Measurements from ENCODE around the gene BIRC3.
"Not testable (repeated sequence)": the region's sequence is repeated elsewhere in the genome, so short reads cannot be mapped to it uniquely, and the experiment has no call there.

The BIRC3 gene

DNA sequence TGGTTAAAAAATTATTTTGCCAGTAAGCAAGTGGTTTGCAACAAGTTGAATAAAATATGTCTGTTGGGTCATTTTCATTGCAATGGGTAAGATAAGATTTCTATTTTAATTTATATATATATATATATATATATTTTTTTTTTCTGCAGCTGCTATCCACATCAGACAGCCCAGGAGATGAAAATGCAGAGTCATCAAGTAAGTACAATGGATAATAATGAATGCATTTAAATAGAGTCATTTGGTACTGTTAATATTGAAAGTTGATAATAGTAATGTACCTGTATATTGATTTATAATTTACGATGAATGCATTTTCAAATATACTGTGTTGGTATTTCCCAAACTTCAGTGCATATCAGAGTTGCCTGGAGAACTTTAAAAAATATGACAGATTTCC is 11.5 kb downstream of the BIRC3 start:
- DNase-seq, result no peak

DNA sequence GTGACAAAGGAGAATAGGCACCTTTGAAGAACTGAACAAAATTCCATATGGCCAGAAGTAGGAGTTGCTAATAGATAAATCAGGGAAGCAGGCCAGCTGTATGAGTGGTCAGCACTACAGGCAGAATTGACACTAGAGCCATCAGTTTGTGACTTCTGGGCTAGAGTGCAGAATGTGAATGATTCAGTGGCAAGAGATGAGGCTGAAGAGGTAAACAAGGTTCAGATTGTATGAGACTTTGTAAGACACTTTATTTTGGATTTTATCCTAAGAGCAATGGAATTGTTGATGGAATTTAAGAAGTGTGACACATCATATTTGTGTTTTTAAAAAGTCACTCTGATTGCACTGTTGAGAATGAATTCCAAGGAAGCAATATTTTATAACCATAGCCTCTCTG is 12.9 kb downstream of the BIRC3 start:
- DNase-seq, result no peak

DNA sequence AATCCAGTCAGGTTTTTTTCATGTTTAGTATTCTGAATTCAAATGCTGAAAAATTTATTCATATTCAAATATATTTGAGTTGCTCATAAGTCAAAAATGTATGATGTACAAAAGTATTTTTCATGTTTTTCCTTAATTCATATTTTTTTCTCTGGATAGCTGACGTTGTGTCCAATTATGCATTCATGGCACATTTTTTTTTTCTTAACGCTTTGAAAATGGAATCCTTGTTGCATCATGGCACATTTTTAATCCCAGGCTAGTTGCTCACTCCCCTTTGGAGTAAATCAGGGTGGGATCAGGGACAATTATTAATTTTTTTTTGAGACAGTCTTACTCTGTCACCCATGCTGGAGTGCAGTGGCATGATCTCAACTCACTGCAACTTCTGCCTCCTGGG is 14.1 kb downstream of the BIRC3 start:
- DNase-seq, result no peak

DNA sequence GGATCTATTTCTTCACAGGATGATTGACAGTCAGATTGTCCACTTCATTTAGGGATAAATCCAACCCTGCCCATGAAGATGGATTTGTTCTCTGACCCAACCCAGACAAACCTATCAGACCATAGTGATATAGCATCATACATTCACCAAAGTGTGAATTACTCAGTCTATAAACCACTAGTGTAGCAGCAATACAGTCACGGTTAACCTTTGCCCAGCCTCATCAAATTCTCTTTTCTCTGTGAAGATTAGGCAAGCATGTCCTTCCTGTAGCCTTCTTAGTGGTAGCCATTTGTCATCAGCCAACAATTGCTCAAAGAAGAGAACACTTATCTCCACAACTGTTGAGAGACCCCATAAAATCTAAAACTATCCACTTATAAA is 15.3 kb downstream of the BIRC3 start:
- DNase-seq, result no peak

DNA sequence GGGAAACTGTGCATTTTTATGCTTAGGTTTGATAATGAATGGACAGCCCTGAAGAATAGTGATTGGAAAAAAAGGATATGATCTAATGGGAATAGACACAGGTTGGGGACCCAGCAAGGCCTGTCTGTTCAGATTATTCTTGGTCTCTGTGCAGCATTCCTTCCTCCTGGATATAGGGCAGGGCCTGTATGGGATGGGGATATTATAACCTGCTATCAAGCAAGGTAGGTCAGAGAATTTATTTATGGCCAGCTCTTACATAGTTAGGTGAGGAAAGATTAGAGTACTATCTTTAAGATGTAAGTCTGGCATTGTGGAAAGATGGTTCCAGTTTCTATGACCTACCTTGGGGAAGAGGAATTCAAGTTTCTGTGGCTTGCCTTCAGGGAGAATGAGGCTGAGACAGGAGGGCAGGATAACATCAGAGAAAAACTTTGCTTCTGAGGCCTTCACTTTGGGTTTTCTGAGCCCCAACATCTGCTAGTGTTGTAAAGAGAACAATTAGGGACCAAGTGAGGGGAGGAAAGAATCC is 21.3 kb downstream of the BIRC3 start:
- DNase-seq, result no peak

DNA sequence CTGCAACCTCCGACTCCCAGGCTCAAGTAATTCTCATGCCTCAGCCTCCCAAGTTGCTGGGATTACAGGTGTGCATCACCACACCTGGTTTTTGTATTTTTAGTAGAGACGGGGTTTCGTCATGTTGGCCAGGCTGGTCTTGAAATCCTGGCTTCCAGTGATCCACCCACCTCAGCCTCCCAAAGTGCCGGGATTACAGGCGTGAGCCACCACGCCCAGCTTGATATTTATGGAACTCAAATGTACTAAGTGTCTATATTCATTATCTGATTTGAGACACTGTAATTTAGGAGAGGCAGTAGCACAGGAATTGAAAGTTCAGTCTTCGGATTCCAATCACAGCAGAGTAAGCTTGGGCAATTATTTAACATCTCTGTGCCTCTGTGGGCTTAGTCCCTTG is 24.0 kb downstream of the BIRC3 start:
- not testable (repeated sequence) for DNase-seq

DNA sequence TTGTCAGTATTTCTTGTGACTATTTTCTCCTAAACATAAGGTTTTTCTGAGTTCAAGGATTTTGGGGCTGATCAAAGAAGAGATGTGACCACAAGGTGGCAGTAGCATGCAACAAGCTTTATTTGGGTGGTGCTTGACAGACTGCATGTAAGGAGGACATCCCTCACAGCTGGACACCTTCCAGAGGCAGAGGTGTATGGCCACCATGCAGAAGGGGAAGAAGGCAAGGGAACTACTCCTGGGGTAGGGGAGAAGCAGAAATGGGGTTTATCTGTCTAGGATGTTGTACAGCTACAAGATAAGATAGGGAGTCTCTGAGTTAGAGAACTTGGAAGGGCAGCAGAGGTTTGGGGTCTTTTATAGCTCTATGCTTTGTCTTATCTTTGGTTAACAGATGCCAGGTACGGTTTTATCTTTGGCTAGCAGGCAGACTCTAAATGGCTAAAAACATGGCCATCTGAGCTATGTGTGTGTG is 24.6 kb downstream of the BIRC3 start:
- peak; percentile 79 to 80 for DNase-seq

DNA sequence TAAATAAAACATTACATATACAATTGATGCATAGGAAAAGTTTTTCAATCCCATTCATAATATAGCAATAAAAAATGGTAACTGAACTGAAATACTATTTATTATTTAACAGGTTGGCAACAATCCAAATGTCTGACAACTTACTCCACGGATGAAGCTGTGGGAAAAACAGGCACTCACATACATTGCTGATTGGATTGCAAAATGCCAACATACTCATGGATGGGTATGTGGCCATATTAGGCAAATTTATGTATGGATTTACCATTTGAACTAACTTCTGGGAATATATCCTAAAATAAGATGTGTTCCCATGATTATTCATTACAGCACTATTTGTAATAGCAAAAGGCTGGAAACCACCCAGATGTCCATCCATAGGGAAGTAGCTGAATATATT is 26.5 kb downstream of the BIRC3 start:
- no peak for DNase-seq

DNA sequence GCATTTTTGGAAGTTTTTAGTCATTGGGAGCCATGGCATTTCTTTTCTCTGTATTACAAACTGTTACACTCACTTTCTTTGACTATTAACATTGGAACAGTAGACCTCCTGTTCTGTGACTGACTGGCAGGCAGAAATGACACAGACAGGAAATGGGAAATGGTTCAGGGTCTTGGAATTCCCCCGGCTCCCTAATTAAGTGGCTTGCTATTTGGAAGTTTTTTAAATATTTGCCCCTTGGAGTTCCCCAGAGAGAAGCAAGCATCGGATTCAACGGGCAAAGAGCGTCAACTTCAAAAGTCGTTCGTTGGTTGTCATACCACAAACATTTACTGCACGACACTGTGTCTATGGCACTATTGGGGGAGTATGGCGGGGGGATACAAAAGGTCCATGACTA is 28.6 kb downstream of the BIRC3 start:
- DNase-seq, result no peak

DNA sequence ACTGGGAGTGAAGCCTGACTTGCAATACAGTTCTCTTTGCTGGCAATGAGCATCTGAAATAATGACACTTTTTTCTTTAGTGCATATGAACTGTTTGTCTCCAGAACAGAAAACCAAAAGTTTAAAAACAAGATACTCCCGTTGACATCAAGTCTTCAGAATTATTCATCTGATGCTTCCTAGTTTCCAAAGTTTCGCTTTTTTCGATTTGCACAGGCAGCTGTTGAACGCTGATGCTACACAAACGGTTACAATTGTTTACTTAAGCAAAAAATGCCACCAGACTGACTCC is 29.1 kb downstream of the BIRC3 start:
- no peak for DNase-seq

DNA sequence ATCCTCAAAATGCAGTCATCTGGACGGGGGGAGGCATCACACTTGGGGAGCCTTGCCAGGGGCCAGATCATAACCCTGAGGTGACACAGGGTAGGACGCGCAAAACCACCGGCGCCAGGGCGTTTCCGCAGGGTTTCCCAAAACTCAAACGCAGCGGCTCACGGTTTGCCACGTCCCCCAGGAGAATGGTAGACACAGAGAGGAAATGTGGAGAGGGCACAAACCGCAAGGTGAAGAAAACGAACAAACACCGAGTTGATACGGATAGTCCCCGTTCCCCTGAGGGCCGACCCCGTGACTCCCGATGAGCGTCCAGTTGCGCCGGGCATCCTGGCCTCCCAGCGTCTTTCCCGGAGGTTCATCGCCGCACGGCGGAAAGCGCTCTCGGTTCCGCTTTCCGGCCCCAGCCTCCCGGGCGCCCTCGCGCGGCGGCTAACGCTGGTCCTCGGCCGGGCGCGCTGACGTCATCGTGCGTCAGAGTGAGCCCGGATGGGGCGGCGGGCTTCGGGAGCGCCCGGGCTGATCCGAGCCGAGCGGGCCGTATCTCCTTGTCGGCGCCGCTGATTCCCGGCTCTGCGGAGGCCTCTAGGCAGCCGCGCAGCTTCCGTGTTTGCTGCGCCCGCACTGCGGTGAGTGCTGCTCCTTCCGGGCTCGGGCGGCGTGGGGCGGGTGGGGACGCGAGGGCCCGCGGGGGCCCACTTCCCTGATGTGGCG is 29.6 kb downstream of the BIRC3 start, which contains the start of gene BIRC2:
Gene BIRC2 (plus strand): TSS at position 467 of the 714 bp plus-strand sequence. CDS start 2,641 bp downstream, outside the sequence.
- peak; percentile 94 to 95 for DNase-seq

DNA sequence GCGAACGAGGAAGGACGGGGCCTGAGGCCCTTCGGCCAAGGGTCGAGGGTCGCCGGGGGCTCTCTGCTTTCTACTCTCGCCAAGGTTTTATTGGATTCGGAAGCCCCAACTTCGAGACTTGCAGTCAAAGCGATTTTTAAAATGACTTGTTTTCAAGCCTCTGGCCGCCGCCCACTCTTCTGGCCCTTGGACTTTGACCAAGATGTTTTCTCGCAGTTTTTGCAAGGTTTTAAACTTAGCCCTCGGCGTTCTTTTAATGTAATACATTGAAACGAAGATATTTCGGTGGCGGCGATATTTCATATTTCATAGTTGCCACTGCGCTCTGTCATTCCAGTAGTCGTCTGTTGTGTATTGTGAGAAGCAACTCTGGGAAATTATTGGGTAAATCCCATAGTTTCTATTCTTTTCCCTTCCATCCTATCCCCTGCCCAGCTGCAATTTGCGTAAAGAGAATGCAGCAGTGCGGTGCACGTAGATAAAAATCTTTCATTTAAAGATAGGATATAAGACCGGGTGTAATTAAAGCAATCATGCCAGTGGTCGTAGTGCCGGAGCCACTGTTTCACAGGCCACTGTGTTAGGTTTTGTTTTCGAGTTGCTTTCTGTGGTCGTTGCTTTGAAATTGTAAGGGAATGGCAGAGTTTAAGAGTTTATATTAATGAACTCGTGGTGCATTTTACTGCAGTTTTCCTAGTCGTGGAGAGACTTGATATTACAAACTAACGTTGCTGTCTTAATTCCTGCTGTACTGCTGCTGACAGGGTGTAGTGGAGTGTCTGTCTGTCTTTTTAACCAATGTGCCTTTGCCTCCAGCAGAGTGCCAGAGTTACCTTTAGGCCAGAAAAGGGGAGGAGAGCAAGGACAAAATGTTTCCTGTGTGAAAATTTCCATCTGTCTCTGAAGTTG is 30.4 kb downstream of the BIRC3 start:
- DNase-seq, result peak in 1 of 2 donors; percentile 10

DNA sequence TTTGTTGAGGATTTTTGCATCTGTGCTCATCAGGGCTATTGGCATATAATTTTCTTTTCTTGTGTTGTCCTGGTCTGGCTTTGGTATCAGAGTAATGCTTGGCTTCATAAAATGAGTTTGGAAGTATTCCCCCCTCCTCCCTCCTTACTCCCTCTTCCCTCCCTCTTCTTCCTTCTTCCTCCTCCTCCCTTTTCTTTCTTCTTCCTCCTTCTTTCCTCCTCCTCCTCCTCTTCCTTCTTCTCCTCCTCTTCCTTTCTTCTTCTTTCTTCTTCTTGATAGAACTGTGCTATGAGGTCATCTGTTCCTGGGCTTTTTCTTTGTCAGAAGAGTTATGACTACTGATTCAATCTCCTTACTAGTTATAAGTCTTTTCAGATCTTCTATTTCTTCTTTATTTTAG is 39.8 kb downstream of the BIRC3 start:
- no peak for DNase-seq

DNA sequence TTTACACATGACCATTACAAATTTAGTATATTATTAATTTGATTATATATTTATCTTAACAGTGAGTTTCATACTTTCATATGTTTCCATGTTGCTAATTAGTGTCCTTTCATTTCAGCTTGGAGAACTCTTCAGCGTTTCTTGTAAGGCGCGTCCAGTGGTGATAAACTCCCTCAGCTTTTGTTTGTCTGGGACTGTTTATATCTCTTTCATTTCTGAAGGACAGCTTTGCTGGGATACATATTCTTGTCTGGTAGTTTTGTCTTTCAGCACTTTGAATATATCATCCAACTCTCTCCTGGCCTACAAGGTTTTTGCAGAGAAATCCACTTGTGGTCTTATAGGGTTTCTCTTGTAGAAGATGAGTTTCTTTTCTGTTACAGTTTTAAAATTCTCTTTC is 42.1 kb downstream of the BIRC3 start:
- no peak for DNase-seq

DNA sequence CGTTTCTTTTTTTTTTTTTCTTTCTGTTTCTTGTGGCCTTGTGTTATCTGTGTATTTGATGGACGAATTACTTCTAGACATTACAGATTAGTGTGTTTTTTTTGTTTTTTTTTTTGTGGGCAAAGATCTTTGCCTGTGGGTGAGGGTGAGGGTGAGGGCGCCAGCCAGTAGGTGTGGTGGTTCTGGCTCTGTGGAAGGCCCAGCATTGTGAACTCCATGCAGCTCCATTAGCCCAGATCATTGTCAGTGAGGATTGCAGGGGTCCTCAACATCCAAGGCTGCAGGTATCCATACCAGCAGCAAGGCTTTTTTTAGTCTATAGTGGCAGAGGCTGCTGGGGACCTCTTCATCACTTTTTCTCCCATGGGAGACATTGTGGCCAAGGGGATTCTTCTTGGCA is 43.4 kb downstream of the BIRC3 start:
- DNase-seq, result no peak

DNA sequence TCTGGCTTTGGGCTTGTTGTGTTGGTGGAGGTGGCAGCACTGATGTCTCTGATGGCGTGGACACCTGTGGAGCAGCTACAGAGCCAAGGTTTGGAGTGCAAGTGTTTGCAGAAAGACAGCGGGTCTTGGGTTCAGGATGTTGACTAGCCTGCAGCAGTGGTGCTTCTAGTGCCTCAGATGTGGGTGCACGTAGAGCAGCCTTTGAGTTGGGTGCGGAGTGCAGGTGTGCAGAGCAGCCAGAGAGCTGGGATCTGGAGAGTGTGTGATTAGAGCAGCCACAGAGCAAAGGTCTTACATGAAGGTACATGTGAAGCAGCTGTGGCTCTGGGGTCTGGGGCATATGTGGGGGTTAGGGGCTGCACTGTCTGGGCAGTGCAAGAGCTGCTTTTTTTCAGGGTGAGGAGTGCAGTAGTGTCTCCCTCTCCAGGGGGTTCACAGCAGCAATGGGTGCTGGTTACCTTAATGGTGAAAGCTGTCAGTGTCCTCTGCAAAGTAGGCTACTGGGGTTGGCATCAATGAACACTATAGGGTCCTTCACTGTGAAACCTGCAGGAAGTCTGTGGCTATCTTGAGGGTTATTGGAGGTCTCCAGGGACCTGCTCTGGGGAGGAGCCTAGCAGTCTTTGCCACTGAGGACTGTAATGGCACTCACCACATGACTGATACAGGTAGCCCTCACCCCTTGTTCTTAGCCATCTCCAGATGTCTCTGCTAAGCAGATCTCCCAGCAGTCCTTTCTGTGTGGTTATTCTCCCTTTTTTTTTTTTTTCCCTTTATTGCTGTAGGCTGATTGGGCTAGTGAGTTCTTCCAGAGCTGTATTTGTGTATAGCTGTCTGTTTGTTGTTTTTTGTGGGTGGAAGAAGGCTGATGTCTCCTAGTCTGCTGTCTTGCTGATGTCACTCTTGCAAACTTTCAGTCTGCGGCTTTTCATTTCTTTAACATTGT is 44.1 kb downstream of the BIRC3 start:
- no peak for DNase-seq

DNA sequence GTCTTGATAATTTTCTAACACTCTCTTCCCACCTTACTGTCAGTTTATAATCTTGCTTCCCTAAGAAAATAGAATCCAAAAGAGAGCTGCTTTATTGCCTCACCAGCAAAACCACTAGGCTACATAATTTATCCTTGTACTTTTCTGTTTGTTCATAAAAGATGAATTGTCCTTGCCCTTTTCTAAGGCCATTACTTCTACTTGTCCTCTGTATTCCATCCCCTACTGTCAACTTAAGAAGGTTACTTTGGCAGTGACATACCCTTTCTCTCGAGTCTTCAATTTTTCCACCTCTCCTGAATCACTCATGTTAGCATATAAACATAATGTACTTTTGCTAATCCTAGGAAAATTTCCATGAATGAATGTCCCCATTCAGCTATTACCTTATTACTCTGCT is 47.7 kb downstream of the BIRC3 start:
- DNase-seq, result no peak

DNA sequence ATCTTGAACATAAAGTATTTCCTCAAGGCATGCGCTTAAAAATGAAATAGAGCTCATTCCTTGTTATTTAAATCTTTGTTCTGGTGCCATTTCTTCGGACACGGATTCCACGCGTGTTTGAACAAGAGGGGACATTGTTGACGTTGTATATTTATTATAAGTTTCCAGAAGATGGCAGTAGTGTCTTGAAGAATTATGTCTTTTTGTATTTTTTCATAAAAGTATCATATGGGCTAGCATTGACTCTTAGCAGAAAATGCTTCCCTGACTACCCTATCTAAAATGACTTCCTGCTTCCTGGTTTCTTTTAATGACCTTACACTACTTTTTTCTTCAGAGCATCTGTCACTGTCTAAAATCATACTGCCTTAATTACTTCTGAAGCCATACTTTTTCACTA is 50.1 kb downstream of the BIRC3 start:
- DNase-seq, result peak in 1 of 2 donors; percentile 7

DNA sequence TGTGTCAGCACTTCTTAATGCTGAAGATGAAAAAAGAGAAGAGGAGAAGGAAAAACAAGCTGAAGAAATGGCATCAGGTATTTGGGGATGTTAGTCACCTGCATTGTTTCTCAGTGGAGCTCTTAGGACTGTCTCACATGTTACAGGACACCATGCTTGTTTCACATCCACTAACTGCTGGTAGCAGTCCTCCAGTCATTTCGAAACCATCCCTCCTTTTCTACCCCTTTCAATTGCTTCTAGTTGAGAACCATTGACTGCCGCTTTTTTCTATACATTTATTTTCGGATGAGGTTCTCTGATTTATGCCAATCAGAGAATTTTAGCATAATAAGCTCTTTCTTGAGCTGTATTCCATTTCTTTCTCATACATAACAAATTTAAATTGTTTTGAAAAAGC is 51.2 kb downstream of the BIRC3 start:
- no peak for DNase-seq

DNA sequence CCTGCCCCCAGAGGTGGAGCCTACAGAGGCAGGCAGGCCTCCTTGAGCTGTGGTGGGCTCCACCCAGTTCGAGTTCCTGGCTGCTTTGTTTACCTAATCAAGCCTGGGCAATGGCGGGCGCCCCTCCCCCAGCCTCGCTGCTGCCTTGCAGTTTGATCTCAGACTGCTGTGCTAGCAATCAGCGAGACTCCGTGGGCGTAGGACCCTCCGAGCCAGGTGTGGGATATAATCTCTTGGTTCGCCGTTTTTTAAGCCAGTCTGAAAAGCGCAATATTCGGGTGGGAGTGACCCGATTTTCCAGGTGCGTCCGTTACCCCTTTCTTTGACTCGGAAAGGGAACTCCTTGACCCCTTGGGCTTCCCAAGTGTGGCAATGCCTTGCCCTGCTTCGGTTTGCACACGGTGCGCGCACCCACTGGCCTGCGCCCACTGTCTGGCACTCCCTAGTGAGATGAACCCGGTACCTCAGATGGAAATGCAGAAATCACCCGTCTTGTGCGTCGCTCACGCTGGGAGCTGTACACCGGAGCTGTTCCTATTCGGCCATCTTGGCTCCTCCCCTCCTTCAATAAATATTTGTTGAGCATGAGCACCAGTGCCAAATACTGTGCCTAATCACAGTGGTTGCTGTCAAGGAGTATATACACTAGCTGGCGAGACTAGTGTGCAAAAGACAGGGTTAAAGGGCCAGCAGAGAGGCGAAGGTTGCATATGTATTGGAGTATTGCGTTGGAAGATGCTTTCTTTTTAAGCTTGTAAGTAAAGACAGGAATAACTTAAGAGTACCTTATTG is 57.5 kb downstream of the BIRC3 start:
- not testable (repeated sequence) for DNase-seq

DNA sequence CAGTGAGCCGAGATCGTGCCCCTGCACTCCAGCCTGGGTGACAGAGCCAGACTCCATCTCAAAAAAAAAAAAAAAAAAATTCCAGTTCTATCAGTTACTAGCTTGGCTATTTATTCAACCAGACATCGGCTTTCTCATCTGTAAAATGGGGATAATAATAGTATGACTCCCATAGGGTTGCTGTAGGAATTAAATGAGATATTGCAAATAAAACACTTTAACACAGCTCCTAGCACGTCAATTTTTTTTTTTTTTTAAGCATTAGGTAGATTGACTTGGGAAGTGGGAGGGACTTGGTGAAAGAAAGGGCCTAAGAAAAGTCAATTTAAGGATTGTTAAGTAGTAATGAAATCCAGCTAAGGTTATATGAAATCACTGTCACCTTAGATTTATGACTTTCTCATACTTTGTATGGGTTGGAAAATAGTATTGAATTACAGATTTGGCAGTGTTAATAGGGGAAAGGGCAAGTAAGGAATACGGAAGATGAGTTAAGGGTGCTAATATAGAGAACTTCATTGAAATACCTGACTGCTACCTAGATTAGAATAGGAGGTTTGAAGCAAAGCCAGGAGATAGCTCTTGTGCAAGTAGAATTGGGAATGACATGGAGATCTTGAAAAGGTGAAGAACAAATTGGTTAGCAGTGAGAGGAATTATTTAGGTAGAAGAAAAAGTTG is 58.6 kb downstream of the BIRC3 start:
- no peak for DNase-seq

All from inflammatory macrophage (primary cell).